GOT3 (cell line): ENCODE data around the gene PIP4K2A.
"Not testable (repeated sequence)": the region's sequence is repeated elsewhere in the genome, so short reads cannot be mapped to it uniquely, and the experiment has no call there.

ENCODE experiments used
- DNase-seq: peaks from one replicate; lab custom pipeline; 2025; ENCODE audit warnings: mixed read lengths; lab: John Stamatoyannopoulos, UW

The PIP4K2A gene

DNA sequence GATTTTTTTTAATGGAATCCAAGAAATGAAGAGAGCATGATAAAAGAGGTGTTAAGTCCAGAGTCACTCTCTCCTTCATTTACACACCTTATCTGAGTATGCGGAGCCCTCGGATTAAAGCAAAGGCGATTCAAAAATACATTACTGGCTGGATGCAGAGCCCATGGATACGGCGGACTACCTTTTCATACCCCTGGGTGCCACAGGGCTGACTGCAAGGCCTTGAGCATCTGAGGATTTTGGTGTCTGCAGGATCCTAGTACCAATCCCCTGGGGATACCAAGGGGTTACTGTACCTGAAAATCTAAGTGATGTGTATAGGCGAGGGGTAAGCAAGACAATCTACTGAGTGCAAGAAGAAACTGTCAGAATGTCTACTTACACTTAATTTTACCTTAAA, 20.5 kb downstream of the PIP4K2A start:
- DNase-seq = no peak

DNA sequence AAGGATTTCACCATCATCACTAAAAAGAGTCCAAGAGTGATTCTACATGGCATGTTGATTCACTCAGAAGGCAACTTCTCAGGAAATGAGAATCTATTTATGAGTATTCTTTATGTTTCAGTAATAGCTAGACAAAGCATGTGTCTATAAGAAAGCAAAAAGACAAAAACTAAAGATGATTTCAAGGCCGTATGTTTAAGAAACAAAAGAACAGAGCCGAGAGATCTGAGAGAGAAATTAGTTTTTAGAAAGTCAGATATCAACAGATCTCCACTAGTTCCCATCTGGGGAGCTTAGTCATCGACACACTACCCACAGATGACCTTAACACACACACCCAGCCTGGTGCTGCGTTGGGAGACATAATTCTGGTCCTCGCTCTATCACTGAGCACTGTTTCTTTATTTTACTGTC, 21.0 kb downstream of the PIP4K2A start:
- no peak for DNase-seq

DNA sequence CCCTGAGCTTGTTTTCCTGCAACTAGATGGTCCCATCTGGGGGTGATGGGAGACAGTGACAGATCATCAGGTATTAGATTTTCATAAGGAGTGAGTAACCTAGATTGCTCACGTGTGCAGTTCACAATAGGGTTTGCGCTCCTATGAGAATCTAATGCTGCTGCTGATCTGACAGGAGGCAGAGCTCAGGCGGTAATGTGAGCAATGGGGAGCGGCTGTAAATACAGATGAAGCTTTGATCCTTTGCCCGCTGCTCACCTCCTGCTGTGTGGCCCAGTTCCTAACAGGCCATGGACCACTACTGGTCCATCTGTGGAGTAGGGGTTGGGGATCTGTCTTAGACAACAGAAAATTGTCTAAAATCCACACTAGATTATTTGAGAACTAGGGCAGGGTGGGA, 22.3 kb downstream of the PIP4K2A start:
- DNase-seq = not testable (repeated sequence)

DNA sequence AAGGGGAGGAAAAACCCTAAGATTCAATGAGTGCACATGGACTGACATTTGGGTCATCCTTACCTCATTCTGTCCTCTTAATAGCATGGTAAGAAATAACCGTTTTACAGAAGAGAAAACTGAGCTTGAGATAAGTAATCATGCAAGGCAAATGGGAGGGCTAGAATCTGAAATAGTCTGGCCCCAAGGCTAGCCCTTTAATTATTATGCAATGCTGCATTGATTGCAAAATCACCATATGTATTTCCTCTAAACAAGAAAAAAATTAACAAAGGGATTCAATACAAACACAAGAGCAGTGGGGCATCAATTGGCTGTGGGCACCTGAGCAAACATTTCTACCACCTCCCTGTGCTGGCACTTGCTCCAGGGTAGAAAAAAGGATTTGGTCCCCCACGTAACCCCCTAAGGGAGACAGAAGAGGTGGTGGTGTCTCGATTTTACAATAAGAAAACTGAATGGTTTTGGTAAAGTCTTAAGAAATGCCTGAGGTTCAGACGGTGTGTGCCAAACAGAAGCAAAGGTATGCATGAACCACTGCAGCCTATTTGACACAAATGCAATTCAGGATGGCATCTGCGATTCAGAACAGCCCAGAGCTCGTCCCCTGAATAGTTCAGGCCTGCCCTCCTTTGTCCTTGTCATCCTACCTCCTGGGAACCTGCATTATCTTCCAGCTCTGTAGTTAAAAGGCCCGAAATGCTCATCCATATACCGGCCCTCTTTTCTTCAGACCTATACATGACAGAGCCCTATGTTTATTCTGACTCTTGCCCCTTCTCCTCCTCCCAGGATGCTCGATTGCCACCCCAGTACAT, 23.6 kb downstream of the PIP4K2A start:
- DNase-seq = no peak

DNA sequence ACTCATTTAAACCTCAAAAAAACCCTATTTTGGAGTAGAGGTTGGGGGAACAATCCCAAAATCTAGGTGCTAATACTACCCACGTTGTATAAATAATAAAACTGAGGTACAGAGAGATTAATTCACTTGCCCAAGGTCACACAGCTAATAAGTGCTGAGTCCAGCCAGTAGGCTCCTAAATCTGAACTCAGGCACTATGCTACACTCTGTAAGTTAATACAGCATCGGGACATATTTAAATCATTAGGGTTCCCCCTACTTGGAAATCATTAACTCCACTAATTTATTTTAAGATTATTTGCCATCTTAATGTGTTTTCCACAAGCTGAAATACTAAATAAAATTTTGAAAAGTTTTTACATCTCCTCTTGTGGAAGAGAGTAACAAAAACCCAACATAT, 24.2 kb downstream of the PIP4K2A start:
- no peak for DNase-seq

DNA sequence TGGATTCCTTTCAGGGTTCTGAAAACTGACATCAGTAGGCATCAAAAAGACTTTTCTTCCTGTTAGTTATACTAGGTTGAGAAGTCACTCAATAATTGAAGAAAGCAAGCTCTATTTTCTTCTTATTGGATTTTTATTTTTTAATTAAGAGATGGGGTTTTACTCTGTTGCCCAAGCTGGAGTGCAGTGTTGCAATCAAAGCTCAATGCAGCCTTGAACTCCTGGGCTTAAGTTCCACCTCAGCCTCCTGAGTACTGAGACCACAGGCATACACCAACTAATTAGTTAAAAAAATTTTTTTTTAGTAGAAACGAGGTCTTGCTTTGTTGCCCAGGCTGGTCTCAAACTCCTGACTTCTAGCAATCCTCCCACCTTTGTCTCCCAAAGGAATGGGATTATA, 28.0 kb downstream of the PIP4K2A start:
- no peak for DNase-seq

DNA sequence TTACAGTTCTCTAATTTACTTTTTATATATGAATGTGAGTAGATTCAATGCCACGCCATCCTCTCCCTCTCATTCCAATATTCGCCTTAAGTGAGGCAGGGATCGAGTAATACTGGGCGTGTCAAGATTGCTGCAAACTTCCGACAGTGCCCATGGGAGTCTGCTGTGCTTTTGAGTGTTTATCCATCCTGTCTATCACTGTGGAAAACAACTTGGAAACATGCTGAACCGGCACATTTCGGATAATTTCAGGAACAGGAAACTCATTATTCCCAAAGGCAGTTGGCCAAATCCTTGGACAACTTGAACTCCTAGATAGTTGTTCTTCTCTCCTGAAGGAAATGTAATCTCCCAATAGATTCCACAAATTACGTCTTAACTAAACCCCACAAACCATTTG, 28.5 kb downstream of the PIP4K2A start:
- DNase-seq = no peak

DNA sequence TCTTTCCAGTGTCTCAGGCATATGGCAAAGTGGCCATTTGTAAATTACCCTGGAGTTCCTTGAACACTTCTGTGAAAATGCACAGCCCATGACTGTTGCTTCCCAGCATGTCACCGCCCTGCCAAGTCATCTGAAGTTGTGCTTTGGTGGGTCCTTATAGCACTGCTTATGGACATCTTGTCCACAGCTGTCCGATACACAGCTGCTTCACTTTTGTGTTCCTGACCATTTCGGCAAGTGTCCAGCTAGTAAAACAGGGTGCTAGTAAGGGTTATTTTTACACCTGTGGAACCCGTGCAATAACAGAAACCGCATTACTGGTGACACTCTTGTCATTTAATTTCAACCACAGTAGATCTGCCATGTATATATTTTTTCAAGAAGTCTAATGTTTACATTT, 29.7 kb downstream of the PIP4K2A start:
- DNase-seq = no peak

DNA sequence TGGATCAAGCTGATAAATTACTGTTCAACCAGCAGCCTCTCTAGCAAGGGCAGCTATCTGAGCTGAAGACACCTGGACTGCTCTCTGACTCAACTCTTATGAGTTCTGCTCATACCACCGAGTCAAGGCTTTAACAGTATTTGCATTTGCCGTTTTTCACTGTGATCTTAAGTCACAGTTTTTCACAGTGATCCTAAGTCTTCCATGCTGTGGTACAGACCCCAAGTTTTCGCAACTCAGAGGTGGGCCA, 31.3 kb downstream of the PIP4K2A start:
- DNase-seq = no peak

DNA sequence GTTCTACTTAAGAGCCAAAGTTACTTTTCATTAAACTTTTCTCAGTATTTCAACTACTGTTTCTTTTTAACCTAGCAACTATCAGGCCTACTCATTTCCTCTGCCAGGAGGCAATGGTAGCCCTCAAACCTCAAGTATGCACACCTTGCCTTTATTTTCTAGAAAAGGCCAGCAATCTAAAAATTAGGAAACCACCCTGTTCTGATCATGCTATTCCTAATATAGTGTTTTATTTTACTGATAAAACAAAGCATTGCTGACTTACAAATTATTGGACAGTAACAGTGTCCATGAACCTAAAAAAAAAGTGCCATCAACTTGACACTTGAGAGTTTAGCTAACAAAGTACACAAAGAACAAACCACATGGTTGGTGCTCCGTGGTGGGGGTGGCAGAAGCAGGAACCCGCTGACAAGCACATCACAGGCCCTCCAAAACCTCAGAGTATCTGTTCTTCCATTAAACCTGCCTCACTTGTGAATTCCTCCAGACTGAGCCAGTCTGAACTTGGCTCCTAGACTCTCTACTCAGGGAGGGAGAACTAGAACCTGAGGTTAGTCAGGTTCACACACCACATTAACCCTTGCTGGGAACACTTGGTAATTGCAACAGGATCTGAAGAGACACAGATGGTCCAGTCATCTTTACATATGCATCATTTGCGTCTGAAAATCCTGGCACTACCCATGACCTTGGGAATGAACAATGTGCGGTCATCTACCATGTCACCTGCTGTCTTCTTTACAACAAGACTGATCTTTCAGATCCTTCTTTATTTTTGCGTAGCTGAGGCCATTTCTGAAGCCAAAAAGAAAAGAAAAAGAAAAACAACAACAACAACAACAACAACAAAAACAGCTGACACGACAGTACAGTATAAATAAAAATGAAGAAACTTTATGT, 31.9 kb downstream of the PIP4K2A start:
- no peak for DNase-seq

DNA sequence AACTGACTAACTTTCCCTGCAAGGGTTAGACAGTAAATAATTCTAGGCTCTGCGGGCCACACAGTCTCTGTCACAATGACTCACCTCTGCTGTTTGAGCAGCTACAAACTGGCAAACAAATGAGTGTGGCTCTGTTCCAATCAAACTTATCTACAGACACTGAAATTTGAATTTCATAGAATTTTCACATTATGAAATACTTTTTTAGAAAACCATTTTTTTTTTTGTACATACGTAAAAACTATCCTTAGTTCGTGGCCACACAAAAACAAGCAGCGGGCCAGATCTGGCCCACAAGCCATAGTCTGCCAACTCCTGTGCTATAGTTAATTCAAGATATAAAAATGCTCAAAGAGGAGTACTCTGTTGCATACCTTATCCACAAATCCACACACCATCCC, 32.6 kb downstream of the PIP4K2A start:
- DNase-seq = no peak

DNA sequence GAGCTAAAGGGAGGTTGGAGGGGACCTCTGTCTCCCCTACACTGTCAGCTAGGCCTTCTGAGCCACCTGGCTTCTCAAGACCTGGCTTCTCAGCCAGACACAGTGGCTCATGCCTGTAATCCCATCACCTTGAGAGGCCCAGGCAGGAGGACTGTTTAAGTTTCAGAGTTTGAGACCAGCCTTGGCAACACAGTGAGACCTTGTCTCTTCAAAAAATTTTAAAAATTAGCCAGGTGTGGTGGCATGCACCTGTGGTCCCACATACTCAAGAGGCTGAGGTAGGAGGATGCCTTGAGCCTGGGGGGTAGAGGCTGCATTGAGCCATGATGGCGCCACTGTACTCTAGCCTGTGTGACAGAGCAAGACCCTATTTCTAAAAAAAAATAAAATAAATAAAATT, 33.1 kb downstream of the PIP4K2A start:
- DNase-seq = no peak

DNA sequence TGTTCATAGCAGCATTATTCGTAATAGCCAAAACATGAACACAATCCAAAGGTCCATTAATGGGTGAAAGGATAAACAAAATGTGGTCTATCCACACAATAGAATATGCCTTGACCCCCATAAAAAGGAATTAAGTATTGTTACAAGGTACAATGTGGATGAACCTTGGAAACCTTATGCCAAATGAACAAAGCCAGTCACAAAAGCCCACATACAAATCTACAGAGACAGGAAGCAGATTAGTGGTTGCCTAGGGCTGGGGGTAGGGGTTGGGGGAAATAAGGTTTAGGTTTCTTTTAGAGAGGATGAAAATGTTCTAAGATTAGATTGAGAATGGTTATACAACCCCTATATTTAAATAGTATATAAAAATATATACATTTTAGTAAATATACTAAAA, 34.8 kb downstream of the PIP4K2A start:
- no peak for DNase-seq

DNA sequence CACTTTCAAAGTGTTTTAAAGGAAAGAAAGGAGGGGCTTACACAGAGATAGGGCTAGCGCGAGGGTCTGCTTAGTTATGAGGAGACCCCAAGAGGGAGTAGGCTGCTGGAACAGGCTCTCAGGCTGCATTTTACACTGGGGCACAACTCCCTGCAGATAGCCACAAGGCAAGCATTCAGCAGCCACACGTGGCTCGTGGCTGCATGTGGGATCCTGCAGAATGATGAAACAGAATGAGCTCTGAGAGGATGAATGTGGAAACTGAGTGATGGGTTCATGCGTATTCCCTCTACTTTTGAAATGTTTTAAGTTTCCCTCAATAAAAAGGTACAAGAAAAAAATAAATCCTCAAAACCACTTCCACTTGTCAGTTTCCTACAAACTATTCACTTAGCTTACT, 37.0 kb downstream of the PIP4K2A start:
- DNase-seq = no peak

DNA sequence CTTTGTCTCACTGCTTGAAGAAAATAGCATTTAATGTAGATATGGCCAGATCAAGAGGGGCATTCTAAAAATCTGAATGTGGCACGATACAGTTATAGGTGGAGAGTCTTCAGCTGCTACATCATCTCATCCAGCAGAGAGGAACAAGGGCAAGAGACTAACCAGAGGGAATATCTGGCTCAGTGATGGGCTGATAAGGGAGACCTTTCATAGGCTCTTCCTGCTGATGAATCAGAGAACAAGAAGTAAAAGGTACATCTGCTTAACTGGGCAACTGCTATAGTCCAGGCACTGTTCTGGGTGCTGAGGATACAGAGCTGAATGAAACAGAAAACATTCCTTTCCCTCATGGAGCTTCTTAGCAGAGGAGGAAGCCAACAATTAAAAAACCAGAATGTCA, 37.9 kb downstream of the PIP4K2A start:
- DNase-seq = no peak

DNA sequence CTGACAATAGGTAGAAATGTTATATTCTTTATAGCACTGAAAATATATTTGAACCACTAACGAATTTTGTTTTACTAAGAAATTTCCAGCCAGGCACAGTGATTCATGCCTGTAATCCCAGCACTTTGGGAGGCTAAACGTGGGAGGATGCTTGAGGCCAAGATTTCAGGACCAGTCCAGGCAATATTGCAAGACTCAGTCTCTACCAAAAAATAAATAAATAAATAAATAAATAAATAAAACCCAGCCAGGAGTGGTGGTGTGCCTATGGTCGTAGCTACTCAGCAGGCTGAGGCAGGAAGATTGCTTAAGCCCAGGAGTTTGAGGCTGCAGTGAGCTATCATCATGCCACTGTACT, 39.8 kb downstream of the PIP4K2A start:
- no peak for DNase-seq

DNA sequence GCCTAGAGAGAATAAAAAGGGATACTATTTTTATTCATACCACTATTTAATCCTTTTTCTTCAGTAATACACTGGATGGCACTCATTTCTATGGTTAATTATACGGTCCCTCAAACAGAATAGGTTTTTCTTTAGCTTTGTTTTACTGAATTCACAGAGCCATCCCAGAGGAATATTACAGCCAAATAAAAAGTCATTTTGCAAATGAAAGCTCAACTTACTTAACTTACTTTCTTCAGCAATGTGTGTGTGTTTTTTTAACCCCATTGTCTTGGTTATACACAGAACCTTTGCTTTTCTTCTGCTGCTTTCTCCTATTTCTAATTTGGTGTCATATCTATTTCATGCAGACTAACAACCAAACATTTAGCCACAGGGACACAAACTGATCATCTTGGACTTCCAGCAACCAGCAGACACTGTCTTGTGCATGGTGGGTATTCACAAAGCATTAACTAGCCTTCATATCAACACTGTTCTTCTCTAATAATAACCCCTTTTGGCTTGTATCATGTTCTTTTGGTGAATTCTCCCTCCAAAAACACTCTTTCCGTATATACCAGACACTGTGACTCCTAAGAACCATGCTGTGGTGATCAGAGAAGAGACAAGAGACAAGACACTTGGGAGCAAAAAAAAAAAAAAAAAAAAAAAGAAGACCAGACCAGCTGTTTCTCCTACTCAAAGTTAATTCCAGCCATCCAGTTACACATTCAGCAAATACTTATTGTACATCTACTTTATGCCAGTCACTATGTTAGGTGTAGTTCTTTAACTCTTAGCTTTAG, 40.4 kb downstream of the PIP4K2A start:
- no peak for DNase-seq

DNA sequence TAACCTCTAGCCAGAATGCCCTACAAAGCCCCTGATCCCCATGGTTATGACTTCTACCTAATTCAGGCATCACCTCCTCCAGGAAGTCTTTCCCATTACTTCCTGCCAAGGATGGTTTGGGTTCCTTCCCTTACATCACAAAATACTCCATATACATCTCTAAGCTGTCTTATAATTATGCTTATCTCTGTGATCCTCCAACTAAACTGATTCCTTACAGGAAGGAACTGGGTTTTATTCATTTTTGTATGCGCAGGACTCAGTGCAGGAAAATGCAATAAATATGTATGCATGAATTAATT, 41.3 kb downstream of the PIP4K2A start:
- no peak for DNase-seq

DNA sequence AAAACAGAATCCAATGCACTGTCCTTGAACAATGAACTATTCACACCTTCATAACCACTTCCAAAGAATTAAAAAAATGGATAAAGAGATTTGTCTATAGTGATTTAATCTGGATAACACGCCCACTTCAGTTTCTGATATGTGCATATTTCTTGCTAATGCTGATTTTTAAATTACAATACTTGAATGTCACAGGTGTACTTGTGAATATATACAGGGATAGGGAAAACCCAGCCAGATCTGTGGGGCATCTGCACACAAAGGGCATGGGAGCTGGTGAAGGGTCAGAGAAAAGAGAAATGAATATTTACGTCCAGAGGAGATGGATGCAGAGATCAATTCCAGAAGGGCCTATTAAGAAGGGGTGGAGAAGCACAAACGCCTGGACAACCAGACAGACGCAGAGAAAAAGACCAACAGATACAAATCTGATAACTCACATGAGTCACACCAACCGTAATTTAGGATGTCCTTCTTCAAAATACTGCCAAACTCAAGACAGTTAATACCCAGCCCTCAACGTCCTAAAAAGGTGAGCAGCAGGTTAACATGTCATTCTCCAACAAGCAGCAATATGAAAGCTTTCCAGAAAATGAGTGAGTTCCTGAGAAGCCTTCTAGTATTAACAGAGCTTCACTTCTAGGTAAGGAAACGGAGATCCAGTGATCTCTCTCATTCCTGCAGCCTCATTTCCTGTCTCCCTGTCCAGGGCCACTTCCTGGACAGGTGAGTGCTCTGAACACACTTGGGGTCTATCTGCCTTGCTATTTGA, 41.9 kb downstream of the PIP4K2A start:
- DNase-seq = no peak

DNA sequence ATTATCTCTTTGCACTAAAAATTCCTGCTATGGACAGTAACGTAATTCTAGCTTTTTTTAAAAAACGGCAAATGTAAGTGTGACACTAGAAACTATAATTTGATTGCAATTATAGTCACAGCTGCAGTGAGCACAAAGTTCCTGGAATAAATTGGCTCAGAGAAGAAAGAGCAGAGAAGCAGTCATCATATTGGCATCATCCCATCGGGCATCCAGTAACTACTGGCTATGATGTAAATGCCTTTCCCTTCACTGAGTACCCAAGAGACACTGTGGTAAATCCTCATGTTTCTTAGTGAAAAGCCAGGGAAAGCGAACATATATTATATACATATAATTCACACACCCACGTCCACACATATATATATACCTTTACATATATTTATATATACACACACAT, 43.6 kb downstream of the PIP4K2A start:
- no peak for DNase-seq

DNA sequence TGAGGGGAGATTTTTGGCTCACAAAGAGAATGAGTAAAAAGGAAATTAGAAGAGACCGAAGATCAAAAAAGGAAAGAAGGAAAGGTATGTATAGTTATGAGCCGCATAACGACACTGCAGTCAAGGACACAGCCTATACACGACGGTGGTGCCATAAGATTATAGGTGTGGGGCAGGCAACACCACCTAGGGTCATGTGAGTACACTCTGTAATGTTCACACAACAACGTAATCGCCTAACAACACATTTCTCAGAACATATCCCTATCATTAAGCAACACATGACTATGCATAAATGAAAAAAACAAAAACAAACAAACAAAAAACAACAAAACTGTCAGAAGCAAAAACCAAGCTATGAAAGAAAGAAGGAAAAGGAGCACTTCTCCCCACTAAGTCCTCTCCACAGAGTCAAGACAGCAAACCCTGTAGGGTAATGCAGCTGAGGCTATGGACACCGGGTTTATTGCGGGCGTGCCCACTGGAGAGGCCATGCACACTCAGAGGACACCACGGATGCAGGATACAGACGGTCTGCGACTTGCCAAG, 45.1 kb downstream of the PIP4K2A start:
- DNase-seq = no peak

DNA sequence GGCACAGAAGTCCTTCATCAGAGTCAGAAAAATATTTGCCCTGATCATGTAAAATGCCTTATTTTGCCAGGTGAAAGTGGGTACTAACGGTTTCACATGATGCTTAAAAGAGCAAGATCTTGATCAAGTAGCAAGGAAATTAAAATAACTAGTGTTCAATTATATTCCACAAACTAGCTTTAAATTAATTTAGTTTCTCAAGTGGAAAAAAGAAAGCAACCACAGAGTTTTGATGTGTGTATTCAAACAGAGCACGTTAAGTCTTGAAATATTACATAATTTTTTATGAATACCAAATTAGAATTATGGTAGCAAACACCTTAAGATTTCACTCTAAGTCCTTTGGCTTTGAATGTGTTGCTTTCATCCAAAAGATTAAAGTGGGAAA, 47.3 kb downstream of the PIP4K2A start:
- no peak for DNase-seq
